ENCODE results near the gene AFAP1.

The AFAP1 gene

DNA sequence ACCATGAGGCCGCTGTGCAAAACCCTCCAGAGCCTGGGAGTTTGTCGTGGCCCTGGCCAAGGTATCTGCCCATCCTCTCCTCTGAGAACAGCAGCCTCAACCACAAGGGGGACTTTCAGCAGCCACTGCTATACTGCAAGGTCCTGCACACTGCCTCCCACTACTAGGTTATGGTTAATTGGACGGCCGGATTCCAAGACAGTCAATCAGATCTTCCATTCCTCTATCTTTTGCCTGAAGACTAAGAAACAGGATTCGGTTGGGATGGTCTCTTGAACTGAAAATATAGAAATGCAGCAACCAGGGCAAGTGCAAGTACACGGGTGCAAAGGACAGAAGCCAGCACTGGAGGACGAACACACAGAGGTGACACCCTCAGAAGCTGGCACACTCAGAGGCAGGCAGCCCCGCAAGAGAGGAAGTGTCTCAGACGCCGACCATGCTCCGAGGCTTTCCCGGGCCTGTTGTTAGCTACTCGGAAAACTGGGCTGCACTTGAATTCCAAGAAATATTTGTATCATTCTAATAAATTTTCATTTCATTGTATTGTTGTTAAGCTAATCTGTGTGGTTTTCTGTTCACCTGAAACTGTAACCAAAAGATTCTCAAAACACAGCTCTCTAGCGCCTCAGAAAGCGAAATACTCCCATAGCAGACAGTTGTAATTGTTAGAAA is 63.3 kb downstream of the AFAP1 start:
- DNase-seq (ENCODE audit: low spot score): no peak
- TF ChIP-seq, protein P1, sequence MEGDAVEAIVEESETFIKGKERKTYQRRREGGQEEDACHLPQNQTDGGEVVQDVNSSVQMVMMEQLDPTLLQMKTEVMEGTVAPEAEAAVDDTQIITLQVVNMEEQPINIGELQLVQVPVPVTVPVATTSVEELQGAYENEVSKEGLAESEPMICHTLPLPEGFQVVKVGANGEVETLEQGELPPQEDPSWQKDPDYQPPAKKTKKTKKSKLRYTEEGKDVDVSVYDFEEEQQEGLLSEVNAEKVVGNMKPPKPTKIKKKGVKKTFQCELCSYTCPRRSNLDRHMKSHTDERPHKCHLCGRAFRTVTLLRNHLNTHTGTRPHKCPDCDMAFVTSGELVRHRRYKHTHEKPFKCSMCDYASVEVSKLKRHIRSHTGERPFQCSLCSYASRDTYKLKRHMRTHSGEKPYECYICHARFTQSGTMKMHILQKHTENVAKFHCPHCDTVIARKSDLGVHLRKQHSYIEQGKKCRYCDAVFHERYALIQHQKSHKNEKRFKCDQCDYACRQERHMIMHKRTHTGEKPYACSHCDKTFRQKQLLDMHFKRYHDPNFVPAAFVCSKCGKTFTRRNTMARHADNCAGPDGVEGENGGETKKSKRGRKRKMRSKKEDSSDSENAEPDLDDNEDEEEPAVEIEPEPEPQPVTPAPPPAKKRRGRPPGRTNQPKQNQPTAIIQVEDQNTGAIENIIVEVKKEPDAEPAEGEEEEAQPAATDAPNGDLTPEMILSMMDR (IDR thresholded peaks at IDR 0.05; ENCODE audit: extremely low read depth, missing control alignments): no peak

- TF ChIP-seq, protein P1 (IDR thresholded peaks at IDR 0.05; ENCODE audit: extremely low read depth, missing control alignments): no peak
- no peak for DNase-seq (ENCODE audit: low spot score)
These were observed 64.8 kb downstream of the AFAP1 start for GRCh38 chr4:7874838-7875237.

DNA sequence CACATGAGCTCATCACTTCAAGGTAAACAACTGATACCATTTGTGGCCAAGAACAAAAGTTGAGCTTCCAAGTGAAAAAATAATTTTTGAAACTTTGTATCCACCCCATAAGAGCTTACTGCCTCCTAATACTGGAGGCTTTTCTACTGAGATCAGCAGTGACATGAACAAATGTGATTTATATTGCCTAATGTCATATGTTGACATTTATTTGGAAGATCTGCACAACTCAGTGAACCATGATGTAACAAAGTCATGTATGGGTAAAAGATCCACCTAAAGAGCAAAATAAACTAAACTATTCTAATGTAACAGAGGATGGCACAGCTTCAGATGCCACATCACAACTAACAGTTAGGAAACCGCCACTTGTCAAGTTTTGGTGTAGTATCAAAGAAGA is 65.8 kb downstream of the AFAP1 start:
- DNase-seq (ENCODE audit: low spot score): no peak
- TF ChIP-seq, protein P1 (IDR thresholded peaks at IDR 0.05; ENCODE audit: extremely low read depth, missing control alignments): no peak

DNA sequence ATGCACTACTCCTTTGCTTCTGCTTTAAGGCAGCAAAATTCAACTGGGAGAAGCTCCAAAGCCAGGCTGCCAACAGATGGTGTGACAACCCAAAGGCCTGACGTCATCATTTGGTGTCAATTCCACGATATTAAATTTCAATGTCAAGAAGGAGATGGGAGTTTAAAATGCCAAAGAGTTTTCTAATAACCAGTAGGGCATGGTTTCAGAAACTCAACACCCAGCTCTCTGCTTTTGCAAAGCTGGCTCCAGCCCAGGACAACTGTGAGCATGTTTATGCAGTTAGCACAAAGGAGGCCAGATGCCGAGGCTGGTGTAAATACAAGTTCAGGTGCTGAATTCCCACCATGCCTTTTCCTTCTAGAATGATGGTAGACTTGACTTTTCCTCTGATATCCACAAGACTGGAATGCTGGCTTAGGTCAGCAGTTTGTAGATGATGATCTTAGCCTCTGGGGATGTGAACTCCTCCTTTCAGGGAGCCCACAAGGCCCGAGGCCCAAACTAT is 67.3 kb downstream of the AFAP1 start:
- DNase-seq (ENCODE audit: low spot score): no peak
- TF ChIP-seq, protein P1 (IDR thresholded peaks at IDR 0.05; ENCODE audit: extremely low read depth, missing control alignments): no peak

DNA sequence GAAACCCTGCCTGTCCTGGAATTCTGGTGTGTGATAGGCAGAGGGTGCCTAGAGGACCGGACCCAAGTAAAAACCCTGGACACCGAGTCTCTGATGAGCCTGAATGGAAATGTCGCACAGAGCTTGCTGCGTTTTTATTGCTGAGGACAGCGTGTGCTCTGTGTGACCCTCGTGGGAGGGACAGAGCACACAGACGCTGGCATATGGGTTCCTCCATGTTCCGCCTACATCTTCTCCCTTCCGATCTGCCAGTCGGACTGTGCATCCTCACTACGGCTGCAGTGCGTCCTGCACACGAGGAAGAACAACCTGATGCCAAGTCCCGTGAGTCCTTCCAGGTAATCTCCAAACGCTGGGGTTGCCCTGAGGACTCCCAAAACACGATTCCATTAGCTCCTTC is 68.3 kb downstream of the AFAP1 start:
- TF ChIP-seq, protein P1 (IDR thresholded peaks at IDR 0.05; ENCODE audit: extremely low read depth, missing control alignments): no peak
- no peak for DNase-seq (ENCODE audit: low spot score)

DNA sequence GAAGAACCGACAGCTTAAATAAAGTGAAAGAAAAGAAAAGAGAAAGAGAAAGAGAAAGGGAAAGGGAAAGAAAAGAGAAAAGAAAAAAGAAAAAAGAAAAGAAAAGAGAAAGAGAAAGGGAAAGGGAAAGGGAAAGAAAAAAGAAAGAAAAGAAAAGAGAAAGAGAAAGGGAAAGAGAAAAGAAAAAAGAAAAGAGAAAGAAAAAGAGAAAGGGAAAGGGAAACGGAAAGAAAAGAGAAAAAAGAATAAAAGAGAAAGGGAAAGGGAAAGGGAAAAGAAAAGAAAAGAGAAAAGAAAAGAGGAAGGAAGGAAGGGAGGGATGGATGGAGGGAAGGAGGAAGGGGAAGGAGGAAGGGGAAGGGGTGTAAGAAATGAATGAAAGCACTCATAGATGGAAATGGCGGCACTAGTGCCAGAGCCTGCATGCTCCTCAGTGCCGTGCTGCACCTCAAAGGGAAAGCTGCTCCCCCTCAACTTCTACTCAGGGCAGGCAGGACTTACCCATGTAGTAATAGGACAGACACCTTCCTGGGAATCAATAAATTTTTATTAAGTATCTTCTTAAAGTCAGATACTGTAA is 70.7 kb downstream of the AFAP1 start:
- TF ChIP-seq, protein P1 (IDR thresholded peaks at IDR 0.05; ENCODE audit: extremely low read depth, missing control alignments): no peak

DNA sequence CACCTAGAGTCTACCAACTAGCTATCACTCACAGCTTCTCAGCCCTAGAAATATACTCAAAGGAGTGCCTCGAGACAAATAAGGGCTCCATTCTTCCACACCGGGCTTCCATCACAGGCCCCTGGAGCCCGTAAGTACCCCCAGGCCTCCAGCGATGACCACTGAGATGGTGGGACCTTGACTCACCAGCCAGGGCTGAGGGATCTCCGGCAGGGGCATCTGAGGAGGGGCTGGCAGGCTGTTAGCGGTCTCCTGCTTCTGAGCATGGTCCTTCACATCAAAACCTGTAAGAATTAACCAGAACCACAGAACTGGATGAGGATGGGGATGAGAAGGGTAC is 71.3 kb downstream of the AFAP1 start:
- TF ChIP-seq, protein P1 (IDR thresholded peaks at IDR 0.05; ENCODE audit: extremely low read depth, missing control alignments): no peak
- no peak for DNase-seq (ENCODE audit: low spot score)

More for the DNA sequence above, 70.7 kb downstream of the AFAP1 start:
- no peak for DNase-seq (ENCODE audit: low spot score)
